HEK293T (cell line): ENCODE measurements around the gene AK5.

ENCODE experiments used
- BHLHE40 ChIP-seq: fragments of 450-650 bp; IDR thresholded peaks from 2 replicates; pipeline ENCODE4 v1.6.1; 2016; ENCODE audit warnings: mild to moderate bottlenecking, moderate library complexity, borderline replicate concordance
- FOXA1 ChIP-seq: fragments of 450-650 bp; IDR thresholded peaks from 2 replicates; pipeline ENCODE4 v1.6.1; 2016; ENCODE audit warnings: mild to moderate bottlenecking
- FOXK2 ChIP-seq: fragments of 450-650 bp; IDR thresholded peaks from 2 replicates; pipeline ENCODE4 v1.6.1; 2016; ENCODE audit warnings: mild to moderate bottlenecking
- FOXM1 ChIP-seq: fragments of 450-650 bp; IDR thresholded peaks from 2 replicates; pipeline ENCODE4 v1.6.1; 2017; ENCODE audit warnings: mild to moderate bottlenecking, borderline replicate concordance
- HDGF ChIP-seq: fragments of 450-650 bp; IDR thresholded peaks from 2 replicates; pipeline ENCODE4 v1.6.1; 2017; ENCODE audit warnings: antibody characterized with exemption, borderline replicate concordance

GRCh38 chr1:77560741-77561140 is 278.9 kb downstream of the AK5 start:
- TF ChIP-seq BHLHE40 (no peak), FOXA1 (no peak), FOXK2 (no peak), HDGF (no peak), FOXM1 (no peak)
